Measurements from ENCODE around the gene PPP6R3. TPM values are rescaled to one million over a fixed set of nuclear protein-coding genes. Genes with fewer than 3 reads are reported as not detected.

Gene PPP6R3
- total RNA-seq, 1 donor from 2014 or later: 86.6 TPM

- no peak for TF ChIP-seq CTCF (IDR thresholded peaks at IDR 0.05)
- H3K27me3 Mint-ChIP-seq (ENCODE audit: unreplicated experiment): no peaks in the 10 kb centered on the region
- H3K36me3 Mint-ChIP-seq (ENCODE audit: unreplicated experiment): peaks cover 11% of the 10 kb centered on the region
- no peaks in the 10 kb centered on the region for H3K9me3 Mint-ChIP-seq (ENCODE audit: unreplicated experiment)
- peak overlapping the region; percentile 45 for H3K27ac Mint-ChIP-seq (ENCODE audit: unreplicated experiment)
- DNase-seq (ENCODE audit: extremely low spot score, unreplicated experiment): no peak
- no peak overlapping the region for H3K4me3 Mint-ChIP-seq (ENCODE audit: unreplicated experiment)
- H3K4me1 Mint-ChIP-seq (ENCODE audit: unreplicated experiment): peaks cover 89% of the 10 kb centered on the region
Observed at GRCh38 chr11:68467201-68467834, 6.8 kb downstream of the PPP6R3 start.

GRCh38 chr11:68468217-68468828, 7.8 kb downstream of the PPP6R3 start:
- H3K4me3 Mint-ChIP-seq (ENCODE audit: unreplicated experiment): no peak overlapping the region
- DNase-seq (ENCODE audit: extremely low spot score, unreplicated experiment): no peak
- no peaks in the 10 kb centered on the region for H3K9me3 Mint-ChIP-seq (ENCODE audit: unreplicated experiment)
- H3K27me3 Mint-ChIP-seq (ENCODE audit: unreplicated experiment): no peaks in the 10 kb centered on the region
- peaks cover 82% of the 10 kb centered on the region for H3K4me1 Mint-ChIP-seq (ENCODE audit: unreplicated experiment)
- H3K27ac Mint-ChIP-seq (ENCODE audit: unreplicated experiment): no peak overlapping the region
- H3K36me3 Mint-ChIP-seq (ENCODE audit: unreplicated experiment): peaks cover 16% of the 10 kb centered on the region
- TF ChIP-seq CTCF (IDR thresholded peaks at IDR 0.05): no peak

GRCh38 chr11:68469122-68469521, 8.6 kb downstream of the PPP6R3 start:
- no peak overlapping the region for H3K27ac Mint-ChIP-seq (ENCODE audit: unreplicated experiment)
- TF ChIP-seq CTCF (IDR thresholded peaks at IDR 0.05): no peak
- H3K4me1 Mint-ChIP-seq (ENCODE audit: unreplicated experiment): peaks cover 76% of the 10 kb centered on the region
- peaks cover 16% of the 10 kb centered on the region for H3K36me3 Mint-ChIP-seq (ENCODE audit: unreplicated experiment)
- DNase-seq (ENCODE audit: extremely low spot score, unreplicated experiment): no peak
- no peaks in the 10 kb centered on the region for H3K27me3 Mint-ChIP-seq (ENCODE audit: unreplicated experiment)
- no peaks in the 10 kb centered on the region for H3K9me3 Mint-ChIP-seq (ENCODE audit: unreplicated experiment)
- H3K4me3 Mint-ChIP-seq (ENCODE audit: unreplicated experiment): no peak overlapping the region

GRCh38 chr11:68469642-68470041, 9.1 kb downstream of the PPP6R3 start:
- H3K27me3 Mint-ChIP-seq (ENCODE audit: unreplicated experiment): no peaks in the 10 kb centered on the region
- H3K27ac Mint-ChIP-seq (ENCODE audit: unreplicated experiment): peak overlapping the region; percentile 31
- H3K36me3 Mint-ChIP-seq (ENCODE audit: unreplicated experiment): peaks cover 16% of the 10 kb centered on the region
- H3K9me3 Mint-ChIP-seq (ENCODE audit: unreplicated experiment): no peaks in the 10 kb centered on the region
- H3K4me1 Mint-ChIP-seq (ENCODE audit: unreplicated experiment): peaks cover 74% of the 10 kb centered on the region
- no peak for TF ChIP-seq CTCF (IDR thresholded peaks at IDR 0.05)
- DNase-seq (ENCODE audit: extremely low spot score, unreplicated experiment): no peak
- H3K4me3 Mint-ChIP-seq (ENCODE audit: unreplicated experiment): no peak overlapping the region

- Mint-ChIP-seq H3K4me3 (ENCODE audit: unreplicated experiment) (no peak overlapping the region), H3K27me3 (ENCODE audit: unreplicated experiment) (no peaks in the 10 kb centered on the region), H3K27ac (ENCODE audit: unreplicated experiment) (peak overlapping the region; percentile 59), H3K9me3 (ENCODE audit: unreplicated experiment) (no peaks in the 10 kb centered on the region), H3K4me1 (ENCODE audit: unreplicated experiment) (peaks cover 71% of the 10 kb centered on the region), H3K36me3 (ENCODE audit: unreplicated experiment) (peaks cover 16% of the 10 kb centered on the region)
- no peak for TF ChIP-seq CTCF (IDR thresholded peaks at IDR 0.05)
- peak; percentile 66 for DNase-seq (ENCODE audit: extremely low spot score, unreplicated experiment)
Observed at GRCh38 chr11:68470304-68470811, 9.8 kb downstream of the PPP6R3 start.
